Stimulated activated CD8-positive, alpha-beta memory T cell treated with anti-CD3 and anti-CD28 coated beads, Interleukin-2, amount 100 ng/mL, for 1 hour (primary cell): ENCODE data around the gene TTLL4.

Experiments used
- DNase-seq, 2 donors: peaks; one replicate each; pipeline ENCODE4 v3.0.0-alpha.2; 2020; ENCODE audit warnings: low read depth in 2 of 2

The TTLL4 gene

DNA sequence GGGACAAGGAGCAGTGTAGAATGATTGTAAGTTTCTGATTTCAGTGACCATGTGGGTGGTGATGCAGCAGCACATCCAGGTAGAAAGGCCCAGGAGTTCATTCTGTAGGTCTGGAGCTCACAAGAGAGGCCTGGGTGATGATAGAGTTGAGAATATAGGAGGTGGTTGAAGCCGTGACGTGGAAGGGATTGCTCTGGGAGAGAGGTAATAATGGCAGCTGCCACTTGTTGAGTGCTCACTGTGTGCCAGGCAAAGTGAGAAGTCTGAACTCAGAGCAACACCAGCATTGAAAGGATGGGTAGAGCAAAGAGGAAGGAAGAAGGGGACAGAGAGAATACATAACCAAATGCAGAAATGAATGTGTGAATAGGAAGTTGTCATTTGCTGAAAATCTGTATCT, 3.3 kb downstream of the TTLL4 start:
- DNase-seq = no peak

DNA sequence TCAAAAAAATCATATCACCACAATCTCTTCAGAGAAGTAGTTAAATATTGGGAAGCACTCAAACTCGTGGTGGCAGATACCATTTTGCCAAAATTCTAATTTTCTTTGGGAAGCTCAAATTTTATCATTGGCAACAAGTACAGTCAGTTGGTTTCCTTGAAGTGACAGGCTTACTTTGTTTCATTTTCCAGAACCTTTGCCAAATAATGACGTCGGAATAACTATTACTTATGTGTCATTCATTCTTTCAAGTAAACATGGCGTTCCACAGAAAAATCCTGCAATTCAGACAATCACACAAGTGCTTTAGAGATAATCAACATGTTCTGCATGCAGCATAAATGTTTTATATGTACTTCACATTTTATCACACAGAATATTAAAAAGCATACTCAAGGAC, 5.4 kb downstream of the TTLL4 start:
- no peak for DNase-seq

DNA sequence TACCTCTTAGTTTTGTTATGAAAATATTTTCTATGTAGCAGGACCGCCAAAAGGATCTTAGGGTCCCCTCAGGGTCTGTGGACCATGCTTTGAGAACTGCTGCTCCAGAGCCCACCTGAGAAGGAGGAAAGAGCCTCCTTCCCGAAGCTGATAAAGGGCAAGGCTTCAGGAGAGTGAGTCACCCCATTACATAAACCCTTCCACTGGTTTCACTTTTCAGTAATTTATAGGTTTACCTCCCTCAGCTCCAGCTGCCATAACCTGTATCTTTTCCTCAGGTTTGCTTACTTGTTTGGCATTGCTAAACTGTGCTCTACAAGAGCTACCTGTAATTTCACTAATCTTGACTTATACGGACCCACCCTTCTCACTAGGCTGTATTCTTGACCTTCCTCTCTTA, 6.6 kb downstream of the TTLL4 start:
- no peak for DNase-seq

DNA sequence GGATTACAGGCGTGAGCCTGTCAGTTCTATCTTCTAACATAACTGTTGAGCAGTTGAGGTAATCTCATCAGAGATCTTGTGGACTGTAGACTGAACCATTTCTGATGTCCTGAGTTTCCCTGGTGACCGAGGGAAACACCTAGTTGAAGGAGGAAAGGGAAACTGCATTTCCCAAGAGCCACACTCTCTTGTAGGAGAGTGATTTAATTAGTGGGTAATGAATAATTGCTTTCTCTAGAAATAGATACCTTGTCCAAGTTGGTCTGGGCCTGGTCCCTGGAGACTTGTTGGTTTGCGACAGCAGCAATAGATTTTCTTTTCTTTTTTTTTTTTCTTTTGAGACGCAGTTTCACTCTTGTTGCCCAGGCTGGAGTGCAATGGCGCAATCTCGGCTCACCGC, 7.4 kb downstream of the TTLL4 start:
- DNase-seq = no peak

DNA sequence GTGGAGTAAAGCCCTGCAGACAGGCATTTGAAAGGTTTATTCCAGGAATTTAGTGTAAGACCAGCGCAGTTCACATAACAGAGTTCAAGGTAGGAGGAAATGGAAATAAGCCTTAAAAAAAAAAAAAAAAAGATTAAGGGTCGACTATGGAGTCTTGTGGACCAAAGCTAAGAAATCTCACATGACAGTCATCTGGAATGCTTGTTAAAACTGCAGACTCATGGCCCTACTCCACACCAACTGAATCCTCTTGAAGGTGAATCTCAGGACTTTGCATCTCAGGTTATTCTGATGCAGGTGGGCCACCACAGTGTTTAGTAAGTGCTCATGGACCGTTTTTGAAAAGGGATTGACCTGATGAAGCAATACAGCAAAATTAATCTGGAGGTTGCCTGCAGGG, 8.8 kb downstream of the TTLL4 start:
- DNase-seq = no peak

DNA sequence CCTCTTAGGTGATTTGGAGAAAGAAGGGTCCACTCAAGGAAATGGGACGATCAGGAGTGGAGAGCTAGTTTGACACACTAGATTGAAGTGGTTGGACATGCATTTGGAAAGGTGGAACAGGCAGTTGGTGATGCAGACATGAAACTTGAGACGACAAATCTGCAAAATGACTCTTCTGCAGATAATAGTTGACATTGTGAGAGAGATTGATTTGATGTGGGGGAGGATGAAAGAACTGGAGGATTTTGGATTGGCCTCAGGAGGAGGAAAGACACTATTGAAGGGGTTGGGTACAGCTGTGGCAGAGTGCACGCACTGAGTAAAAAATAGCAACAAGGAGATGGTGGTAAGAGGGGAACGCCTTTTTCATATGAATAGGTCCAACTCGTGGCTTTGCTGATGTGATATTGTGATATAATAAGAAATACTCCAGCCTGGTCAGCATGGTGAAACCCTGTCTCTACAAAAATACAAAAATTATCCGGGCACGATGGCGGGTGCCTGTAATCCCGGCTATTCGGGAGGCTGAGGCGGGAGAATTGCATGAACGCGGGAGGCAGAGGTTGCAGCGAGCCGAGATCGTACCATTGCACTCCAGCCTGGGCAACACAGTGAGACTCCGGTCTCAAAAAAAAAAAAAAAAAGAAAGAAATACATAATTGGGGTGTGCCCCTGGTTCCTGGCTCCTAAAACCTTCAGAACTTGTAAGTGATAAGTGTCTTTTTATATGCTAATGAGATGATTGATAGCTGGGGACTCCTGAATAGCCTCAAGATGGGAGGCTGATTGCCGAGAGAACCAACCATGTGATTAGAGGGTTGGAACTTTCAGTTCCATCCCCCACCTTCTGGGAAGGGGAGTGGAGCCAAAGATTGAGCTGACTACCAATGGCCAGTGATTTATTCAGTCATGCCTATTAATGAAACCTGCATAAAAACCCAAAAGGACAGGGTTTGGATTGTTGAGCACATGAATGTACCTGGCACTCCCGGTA, 9.7 kb downstream of the TTLL4 start:
- no peak for DNase-seq

DNA sequence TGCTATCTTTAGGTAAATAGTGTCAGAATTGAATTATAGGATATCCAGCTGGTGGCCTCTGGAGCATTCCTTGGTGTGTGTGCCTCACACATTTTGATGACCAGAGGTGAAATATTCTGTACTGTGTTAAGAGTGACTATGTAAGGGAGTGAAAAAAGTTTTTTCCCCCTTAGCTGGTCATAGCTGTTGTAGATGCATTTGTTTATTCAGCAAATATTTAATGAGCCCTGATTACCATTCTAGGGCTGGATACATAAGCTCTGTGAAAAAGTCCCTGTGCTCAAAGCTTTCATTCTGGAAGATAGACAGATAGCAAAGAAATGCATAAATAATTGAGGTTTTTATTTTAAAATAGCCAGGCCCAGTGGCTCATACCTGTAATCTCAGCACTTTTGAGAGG, 10.9 kb downstream of the TTLL4 start:
- DNase-seq = no peak

DNA sequence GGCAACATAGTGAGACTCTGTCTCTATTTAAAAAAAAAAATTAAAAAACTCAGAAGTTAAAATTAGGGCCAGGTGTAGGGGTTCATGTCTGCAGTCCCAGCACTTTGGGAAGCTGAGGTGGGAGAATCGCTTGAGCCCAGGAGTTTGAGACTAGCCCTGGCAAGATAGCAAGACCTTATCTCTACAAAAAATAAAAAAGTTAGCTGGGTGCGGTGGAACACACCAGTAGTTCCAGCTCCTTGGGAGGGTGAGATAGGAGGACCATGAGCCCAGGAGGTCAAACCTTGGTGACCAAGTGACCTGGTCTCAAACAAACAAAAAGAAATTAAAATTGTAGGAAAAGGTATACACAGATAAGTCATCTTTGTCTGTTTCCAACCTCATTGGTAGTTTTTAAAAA, 11.3 kb downstream of the TTLL4 start:
- no peak for DNase-seq

DNA sequence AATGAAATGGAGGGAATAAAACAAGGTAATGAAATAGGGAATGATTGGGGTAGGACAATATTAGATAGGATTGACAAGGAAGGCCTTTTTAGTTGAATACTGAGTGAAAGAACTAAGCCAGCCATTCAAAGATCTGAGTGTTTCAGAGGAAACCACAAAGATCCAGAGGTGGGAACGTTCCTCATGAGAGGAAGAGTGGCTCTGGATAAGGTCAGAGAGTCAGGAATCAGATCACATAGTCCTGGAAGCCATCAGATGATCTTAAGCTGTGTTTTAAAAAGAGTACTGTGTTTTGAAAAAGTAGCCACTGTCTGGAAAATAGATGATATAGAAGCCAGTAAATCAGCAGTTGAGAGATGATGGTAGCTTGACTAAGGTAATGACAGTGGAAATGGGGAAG, 11.8 kb downstream of the TTLL4 start:
- DNase-seq = no peak

DNA sequence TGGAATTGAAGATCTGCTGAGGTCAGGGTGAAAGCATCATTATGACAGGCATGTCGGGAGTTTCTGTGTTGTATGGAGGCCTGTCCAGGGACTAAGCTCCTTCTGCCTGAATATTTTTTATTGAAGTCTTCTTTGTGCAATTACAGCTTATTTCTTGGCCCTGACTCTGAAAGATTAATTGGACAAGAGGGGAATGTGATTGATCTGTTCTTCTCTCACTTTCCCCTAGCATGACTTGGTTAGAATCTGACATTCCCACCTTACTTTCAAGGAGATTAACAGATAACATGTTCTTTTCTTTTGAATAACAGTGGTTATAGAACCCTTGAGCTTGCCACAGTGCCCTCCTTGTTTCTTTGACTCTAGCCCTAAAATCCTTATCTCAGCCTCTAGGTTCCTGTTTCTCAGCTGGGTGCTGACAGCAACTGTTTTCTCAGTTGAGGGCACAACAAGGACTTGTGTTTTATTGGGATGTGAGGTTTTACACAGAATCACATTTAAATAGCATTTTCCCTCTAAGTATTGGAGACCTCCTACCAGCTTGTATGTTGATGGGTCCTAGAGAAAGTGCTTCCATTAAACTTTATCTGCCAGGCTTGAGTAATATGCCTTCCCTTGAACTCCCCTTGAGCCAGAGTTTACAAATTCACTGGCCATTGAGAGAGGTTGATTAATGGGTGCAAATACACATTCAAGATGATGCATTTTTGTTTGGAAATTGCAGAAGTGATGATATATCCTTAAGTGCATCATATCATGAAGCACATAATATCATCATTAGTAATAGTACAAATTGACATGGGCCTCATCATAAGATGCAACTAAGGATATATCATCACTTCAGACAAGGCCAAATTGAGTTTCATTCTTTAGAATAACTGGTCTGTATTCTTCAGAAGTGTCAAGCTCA, 12.5 kb downstream of the TTLL4 start:
- no peak for DNase-seq

DNA sequence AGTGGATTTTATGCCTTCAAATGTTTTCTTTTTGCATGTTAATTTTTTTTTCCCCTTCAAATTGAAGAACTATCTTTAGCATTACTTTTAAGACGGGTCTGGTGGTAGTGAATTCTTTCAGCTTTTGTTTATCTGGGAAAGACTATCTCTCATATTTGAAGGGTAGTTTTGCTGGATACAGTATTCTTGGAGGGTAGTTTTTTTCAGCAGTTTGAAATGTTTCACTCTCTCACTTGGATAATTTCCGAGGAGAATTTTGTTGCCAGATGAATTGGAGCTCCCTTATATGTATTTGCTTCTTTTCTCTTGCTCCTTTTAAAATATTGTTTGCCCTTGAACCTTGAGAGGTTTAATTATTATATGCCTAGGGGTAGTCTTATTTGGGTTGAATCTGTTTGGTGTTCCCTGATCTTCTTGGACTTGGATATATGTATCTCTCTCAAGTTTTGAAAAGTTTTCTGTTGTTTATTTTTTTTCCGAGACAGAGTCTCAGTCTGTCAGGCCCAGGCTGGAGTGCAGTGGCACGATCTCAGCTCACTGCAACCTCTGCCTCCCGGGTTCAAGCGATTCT, 15.5 kb downstream of the TTLL4 start:
- DNase-seq = no peak

DNA sequence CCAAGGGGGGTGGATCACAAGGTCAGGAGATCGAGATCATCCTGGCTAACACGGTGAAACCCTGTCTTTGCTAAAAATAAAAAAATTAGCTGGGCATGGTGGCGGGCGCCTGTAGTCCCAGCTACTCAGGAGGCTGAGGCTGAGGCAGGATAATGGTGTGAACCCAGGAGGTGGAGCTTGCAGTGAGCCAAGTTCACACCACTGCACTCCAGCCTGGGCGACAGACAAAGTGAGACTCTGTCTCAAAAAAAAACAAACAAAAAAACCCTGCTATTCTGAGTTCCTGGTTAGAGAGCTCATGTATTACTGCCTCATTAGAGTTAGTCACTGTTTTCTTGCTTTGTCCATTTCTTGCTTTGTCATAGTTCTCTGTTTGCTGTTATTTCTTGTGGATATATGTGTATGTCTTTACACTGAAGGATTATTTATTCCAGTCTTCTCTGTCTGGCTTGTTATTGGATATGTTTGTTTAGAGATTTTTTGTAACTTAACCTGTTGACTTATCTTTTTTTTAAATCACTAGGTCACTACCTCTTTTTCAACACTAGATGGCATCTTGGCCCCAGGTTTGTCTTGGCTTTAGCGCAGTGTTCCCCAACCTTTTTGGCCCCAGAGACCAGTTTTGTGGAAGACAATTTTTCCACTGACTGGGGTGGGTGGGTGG, 17.0 kb downstream of the TTLL4 start:
- DNase-seq = no peak

DNA sequence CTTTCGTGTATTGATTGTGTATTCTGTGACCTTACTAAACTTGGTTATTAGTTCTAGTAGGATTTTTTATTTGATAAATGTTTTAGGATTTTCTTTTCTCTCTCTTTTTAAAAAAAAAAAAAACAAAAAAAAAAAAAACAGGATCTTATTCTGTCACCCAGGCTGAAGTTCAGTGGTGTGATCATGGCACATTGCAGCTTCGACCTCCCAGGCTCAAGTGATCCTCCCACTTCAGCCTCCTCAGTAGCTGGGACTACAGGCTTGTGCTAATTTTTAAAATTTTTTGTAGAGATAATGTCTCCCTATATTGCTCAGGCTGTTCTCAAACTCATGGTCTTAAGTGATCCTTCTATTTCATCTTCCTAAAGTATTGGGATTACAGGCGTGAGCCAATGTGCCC, 19.0 kb downstream of the TTLL4 start:
- DNase-seq = no peak

DNA sequence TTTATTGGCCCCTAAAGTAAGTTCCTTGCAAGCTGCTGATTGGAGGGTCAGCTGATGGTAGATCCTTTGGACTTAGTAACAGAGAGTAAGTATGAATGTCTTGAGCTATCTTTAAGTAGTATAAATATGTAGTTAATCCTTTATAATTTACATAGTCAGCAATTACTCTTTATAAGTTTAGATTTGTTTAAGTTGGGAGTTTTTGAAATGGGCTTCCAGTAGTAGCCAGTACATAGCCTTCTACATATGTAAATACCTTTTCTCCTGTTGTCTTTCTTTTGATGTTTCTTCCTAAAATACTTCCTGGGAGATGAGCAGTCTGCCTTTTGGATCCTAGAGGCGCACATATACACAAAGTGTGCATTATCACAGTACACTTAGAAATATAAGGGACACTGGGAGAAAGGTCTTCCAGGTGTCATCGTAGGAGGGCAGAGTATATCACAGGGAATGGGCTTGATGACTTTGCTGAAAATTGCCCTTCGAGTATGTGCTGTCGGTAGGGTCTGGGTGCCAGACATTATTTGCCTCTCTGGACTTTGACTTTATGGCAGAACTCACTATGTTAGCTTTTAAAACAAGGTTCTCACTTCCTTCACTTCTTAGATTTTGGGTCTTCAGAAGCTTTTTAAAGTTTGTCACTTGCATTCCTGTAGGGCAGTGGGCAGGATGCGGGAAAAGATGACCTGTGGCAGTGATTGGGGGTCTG, 21.6 kb downstream of the TTLL4 start:
- no peak for DNase-seq

DNA sequence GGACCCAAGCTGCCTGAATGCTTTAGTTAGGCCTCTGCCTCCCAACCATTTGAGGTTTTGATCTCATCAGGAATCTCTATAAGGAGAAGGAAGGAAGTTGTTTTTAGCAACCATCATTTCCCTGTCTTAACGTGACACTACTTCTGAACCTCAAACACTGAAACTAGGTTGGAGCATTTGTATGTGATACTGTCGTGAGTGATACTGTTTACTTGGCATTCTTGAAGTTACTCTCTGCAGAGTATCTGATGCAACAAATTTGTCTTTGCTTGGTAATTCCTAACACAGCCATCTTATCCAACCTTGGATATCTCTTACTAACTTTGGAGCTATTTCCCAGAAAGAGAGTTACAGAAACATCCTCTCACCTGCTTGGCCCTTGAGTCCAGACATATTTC, 22.1 kb downstream of the TTLL4 start:
- DNase-seq = no peak

DNA sequence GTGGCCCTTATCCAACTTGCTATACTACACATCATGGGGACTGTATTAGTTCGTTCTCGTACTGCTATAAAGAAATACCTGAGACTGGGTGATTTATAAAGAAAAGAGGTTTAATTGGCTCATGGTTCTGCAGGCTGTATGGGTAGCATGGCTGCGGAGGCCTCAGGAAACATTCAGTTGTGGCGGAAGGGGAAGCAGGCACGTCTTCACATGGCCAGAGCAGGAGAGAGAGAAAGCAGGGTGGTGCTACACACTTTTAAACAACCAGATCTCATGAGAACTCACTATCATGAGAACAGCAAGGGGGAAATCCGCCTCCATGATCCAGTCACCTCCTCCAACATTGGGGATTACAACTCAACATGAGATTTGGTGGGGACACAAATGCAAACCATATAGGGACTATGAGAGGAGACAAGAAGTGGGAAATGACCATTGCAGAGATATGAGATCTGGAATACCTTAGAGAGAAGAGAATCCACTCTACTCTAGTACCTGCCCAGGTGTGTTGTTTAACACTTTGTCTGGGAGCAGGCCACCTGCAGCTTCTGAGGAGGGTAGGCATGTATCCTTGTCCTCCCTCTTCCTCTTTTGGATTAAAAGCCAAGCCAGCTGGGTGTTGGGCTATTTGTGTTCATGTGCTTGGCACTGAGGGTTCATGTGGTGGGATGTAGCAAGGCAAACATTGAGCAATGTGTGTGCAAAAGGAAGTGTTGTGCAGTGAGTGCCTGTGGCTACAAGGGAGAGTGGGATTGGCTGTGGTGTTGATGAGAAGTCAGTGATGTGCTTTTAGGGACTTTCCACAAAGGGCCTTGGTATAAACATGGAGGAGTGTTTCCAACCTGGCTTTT, 22.8 kb downstream of the TTLL4 start:
- no peak for DNase-seq

DNA sequence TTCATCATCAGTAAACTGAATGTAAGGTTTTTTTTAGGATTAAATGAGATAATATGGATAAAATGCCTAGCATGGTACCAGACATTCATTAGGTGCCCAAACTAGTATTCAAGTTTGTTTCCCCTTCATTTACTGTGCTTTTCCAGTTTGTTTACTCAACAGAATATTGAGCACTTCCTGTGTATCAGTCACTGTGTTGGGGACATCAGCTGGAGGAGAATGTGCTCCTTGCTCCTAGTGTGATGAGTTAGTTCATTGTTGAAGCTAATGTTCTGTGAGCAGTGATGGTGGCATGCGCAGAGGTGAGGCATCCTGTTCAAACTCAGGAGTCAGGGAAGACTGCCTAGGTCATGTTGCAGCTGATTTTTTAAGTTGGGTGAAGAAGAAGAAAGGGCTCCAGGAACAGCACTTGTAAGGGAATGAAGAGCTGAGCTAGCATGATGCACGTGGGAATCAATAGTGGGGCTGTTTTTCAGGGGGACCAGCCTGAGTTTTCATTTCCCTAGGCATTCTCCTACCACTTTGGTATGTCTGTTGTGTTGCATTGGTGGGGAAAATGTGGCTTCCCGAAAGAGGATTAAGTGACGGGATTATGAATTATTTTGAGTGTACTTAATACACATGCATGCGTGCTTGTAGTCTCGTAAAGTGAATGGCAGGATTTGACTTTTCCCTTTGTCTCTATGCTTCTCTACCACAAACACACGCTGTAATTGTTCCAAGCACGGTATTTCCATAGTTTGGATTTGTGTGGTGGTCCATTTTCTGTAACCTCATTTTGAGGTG, 23.7 kb downstream of the TTLL4 start:
- DNase-seq = no peak

DNA sequence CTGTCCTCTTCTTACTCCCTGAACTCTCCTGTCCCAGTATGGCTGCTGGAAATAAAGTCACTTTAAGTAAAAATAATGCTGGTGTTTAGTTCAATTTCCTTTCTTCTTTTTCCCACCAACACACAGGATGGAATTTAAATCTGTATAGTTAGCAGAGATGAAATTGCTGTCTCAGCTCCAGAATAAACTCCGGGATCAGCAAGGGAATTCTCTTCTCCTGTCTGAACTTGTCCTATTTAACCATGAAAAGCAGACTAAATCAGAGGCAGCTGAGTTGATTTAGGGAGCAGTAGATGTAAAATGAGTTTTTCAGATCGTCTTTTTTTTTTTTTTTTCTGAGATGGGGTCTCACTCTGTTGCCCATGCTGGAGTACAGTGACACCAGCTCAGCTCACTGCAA, 25.9 kb downstream of the TTLL4 start:
- DNase-seq = no peak

DNA sequence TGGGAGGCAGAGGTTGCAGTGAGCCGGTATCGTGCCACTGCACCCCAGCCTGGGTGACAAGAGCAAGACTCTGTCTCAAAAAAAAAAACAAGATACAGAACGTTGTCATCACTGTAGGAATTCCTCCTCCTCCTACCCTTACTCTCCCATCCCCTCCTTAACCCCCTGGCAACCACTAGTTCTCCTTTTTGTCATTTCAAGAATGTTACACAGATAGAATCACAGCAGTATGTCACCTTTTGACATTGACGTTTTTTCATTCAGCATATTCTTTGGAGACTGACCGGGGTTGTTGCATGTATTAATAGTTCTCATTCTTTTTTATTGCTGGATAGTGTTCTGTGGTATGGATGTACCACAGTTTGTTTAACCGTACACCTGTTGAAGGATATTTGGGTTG, 32.4 kb downstream of the TTLL4 start:
- no peak for DNase-seq
